Measurements from ENCODE around the gene NRXN3.

GRCh38 chr14:78313499-78313898, 143.3 kb downstream of the NRXN3 start:
- TF ChIP-seq, protein P1, sequence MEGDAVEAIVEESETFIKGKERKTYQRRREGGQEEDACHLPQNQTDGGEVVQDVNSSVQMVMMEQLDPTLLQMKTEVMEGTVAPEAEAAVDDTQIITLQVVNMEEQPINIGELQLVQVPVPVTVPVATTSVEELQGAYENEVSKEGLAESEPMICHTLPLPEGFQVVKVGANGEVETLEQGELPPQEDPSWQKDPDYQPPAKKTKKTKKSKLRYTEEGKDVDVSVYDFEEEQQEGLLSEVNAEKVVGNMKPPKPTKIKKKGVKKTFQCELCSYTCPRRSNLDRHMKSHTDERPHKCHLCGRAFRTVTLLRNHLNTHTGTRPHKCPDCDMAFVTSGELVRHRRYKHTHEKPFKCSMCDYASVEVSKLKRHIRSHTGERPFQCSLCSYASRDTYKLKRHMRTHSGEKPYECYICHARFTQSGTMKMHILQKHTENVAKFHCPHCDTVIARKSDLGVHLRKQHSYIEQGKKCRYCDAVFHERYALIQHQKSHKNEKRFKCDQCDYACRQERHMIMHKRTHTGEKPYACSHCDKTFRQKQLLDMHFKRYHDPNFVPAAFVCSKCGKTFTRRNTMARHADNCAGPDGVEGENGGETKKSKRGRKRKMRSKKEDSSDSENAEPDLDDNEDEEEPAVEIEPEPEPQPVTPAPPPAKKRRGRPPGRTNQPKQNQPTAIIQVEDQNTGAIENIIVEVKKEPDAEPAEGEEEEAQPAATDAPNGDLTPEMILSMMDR (IDR thresholded peaks at IDR 0.05 in 2 of 3, conservative IDR thresholded peaks at IDR 0.05 in 1 of 3; ENCODE audit: borderline replicate concordance in 1 of 3, insufficient read depth in 1 of 3, low read depth in 2 of 3, low read length in 2 of 3), result no peak
- TF ChIP-seq POLR2AphosphoS5 (IDR thresholded peaks at IDR 0.05; ENCODE audit: low read depth, low read length) (no peak), EZH2phosphoT487 (IDR thresholded peaks at IDR 0.05; ENCODE audit: borderline replicate concordance) (no peak), EZH2 (IDR thresholded peaks at IDR 0.05) (no peak), POLR2A (IDR thresholded peaks at IDR 0.05; ENCODE audit: borderline replicate concordance, extremely low read depth, insufficient read depth, insufficient read length) (no peak), ZNF274 (IDR thresholded peaks at IDR 0.05; ENCODE audit: low read depth, low read length) (no peak), SIN3A (IDR thresholded peaks at IDR 0.05; ENCODE audit: low read depth) (no peak), RAD21 (IDR thresholded peaks at IDR 0.05; ENCODE audit: low read depth) (no peak), MAX (IDR thresholded peaks at IDR 0.05) (no peak), ZFX (IDR thresholded peaks at IDR 0.05) (no peak), FOSL1 (IDR thresholded peaks at IDR 0.05; ENCODE audit: low read depth) (no peak), SP1 (IDR thresholded peaks at IDR 0.05; ENCODE audit: low read depth) (no peak), ZBTB33 (IDR thresholded peaks at IDR 0.05; ENCODE audit: extremely low read depth, insufficient replicate concordance, low read length) (no peak)
- TF ChIP-seq, protein P2, sequence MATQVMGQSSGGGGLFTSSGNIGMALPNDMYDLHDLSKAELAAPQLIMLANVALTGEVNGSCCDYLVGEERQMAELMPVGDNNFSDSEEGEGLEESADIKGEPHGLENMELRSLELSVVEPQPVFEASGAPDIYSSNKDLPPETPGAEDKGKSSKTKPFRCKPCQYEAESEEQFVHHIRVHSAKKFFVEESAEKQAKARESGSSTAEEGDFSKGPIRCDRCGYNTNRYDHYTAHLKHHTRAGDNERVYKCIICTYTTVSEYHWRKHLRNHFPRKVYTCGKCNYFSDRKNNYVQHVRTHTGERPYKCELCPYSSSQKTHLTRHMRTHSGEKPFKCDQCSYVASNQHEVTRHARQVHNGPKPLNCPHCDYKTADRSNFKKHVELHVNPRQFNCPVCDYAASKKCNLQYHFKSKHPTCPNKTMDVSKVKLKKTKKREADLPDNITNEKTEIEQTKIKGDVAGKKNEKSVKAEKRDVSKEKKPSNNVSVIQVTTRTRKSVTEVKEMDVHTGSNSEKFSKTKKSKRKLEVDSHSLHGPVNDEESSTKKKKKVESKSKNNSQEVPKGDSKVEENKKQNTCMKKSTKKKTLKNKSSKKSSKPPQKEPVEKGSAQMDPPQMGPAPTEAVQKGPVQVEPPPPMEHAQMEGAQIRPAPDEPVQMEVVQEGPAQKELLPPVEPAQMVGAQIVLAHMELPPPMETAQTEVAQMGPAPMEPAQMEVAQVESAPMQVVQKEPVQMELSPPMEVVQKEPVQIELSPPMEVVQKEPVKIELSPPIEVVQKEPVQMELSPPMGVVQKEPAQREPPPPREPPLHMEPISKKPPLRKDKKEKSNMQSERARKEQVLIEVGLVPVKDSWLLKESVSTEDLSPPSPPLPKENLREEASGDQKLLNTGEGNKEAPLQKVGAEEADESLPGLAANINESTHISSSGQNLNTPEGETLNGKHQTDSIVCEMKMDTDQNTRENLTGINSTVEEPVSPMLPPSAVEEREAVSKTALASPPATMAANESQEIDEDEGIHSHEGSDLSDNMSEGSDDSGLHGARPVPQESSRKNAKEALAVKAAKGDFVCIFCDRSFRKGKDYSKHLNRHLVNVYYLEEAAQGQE (IDR thresholded peaks at IDR 0.05; ENCODE audit: low read depth), result no peak

Measured in HCT116 (cell line).